ENCODE measurements around the gene FOXN1.

FOXN1 gene

DNA sequence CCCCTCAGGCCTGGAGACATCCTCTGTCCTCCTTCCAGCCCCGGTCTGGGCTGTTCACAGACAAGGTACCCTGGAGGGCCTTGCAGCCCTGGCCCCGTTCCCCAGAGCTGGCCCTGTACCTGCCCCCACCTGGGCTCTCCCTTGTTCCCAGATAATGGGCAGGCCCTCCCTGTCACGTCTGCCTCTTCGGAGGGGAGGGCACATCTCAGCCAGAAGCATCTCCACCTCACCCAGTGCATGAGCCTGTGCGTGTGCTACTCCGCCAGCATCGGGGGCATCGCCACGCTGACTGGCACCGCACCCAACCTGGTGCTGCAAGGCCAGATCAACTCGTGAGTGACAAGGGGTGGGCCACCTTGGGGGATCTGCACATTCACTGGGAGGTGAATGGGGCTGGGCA, 14.9 kb upstream of the FOXN1 start:
- TF ChIP-seq, protein P1, sequence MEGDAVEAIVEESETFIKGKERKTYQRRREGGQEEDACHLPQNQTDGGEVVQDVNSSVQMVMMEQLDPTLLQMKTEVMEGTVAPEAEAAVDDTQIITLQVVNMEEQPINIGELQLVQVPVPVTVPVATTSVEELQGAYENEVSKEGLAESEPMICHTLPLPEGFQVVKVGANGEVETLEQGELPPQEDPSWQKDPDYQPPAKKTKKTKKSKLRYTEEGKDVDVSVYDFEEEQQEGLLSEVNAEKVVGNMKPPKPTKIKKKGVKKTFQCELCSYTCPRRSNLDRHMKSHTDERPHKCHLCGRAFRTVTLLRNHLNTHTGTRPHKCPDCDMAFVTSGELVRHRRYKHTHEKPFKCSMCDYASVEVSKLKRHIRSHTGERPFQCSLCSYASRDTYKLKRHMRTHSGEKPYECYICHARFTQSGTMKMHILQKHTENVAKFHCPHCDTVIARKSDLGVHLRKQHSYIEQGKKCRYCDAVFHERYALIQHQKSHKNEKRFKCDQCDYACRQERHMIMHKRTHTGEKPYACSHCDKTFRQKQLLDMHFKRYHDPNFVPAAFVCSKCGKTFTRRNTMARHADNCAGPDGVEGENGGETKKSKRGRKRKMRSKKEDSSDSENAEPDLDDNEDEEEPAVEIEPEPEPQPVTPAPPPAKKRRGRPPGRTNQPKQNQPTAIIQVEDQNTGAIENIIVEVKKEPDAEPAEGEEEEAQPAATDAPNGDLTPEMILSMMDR (IDR thresholded peaks at IDR 0.05; ENCODE audit: low read depth, low read length), result no peak
- TF ChIP-seq POLR2A (IDR thresholded peaks at IDR 0.05; ENCODE audit: extremely low read depth, insufficient read length), result no peak
- TF ChIP-seq MYC (IDR thresholded peaks at IDR 0.05; ENCODE audit: low read depth, low read length), result no peak
- TF ChIP-seq, protein P2, sequence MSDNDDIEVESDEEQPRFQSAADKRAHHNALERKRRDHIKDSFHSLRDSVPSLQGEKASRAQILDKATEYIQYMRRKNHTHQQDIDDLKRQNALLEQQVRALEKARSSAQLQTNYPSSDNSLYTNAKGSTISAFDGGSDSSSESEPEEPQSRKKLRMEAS (IDR thresholded peaks at IDR 0.05; ENCODE audit: low read depth, low read length), result no peak

DNA sequence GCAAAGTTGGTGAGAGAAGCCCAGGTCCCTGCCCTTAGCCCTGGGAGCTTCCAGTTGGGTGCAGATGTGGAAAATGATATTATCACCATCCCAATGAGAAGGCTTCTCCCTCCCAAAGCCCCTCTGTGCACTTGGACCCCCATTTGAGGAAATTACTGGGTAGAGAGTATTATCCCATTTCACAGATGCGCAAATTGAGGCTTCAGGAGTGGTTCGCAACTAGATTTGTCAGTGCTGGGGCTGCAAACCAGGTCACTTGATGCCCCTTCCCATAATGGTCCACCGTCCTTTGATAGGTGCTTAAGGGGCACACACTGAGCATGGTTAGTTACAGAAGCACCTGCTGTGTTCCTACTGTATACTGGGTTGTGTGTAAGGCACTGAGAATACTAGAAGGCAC, 14.3 kb upstream of the FOXN1 start:
- no peak for DNase-seq (ENCODE audit: low read depth)
- TF ChIP-seq POLR2A (IDR thresholded peaks at IDR 0.05; ENCODE audit: extremely low read depth, insufficient read length) (no peak), MYC (IDR thresholded peaks at IDR 0.05; ENCODE audit: low read depth, low read length) (no peak)
- TF ChIP-seq, protein P1 (IDR thresholded peaks at IDR 0.05; ENCODE audit: low read depth, low read length), result no peak
- TF ChIP-seq, protein P2 (IDR thresholded peaks at IDR 0.05; ENCODE audit: low read depth, low read length), result no peak
- H3K4me3 ChIP-seq (ENCODE audit: low read depth, low read length), result no peak overlapping the region

More for the DNA sequence above, 14.9 kb upstream of the FOXN1 start:
- no peak overlapping the region for H3K4me3 ChIP-seq (ENCODE audit: low read depth, low read length)
- DNase-seq (ENCODE audit: low read depth), result no peak

DNA sequence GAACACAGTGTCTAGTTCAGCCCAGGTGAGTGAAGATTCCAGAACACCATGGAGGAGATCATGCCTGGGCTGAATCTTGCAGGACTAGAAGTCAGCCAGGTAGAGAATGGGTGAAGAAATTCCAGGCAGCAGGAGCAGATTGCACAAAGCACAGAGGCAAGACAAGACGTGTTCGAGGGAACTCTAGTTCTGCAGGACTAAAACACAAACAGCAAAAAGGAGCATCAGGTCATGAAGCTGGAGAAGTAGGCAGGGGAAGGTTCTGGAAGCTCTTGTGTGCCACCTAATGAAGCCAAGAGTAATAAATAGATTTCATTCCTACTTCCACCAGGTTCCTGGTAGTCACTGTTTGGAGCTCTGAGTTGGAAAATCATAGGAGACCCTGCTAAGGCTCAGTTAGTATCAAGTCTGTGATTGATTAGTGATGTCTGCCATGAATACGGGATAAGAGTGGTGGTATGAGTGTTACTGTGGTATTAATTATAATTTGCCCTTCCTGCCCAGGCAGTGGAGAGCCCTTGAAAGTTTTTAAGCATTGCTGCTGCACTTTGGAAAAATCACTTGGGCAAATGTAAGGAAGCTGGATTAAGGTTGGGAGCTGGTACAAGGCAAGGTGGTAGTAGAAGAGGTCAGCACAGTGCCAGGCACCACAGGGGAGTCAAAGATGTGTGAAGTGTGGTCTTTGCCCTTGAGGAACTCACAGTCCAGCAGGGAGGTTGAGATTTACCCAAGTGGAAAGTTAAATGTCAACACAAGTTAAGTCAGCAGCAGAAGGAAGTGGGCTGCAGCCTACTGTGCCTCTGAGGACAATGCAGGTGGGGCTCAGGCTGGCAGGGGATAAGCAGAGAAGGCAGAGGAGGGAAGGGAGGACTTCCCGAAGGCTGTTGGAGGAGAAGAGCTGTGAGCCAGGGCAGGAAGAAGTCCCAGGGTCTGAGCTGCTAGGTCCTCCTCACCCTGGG, 13.5 kb upstream of the FOXN1 start:
- TF ChIP-seq MYC (IDR thresholded peaks at IDR 0.05; ENCODE audit: low read depth, low read length) (no peak), POLR2A (IDR thresholded peaks at IDR 0.05; ENCODE audit: extremely low read depth, insufficient read length) (no peak)
- TF ChIP-seq, protein P2 (IDR thresholded peaks at IDR 0.05; ENCODE audit: low read depth, low read length), result no peak
- TF ChIP-seq, protein P1 (IDR thresholded peaks at IDR 0.05; ENCODE audit: low read depth, low read length), result no peak
- DNase-seq (ENCODE audit: low read depth), result no peak
- no peak overlapping the region for H3K4me3 ChIP-seq (ENCODE audit: low read depth, low read length)

DNA sequence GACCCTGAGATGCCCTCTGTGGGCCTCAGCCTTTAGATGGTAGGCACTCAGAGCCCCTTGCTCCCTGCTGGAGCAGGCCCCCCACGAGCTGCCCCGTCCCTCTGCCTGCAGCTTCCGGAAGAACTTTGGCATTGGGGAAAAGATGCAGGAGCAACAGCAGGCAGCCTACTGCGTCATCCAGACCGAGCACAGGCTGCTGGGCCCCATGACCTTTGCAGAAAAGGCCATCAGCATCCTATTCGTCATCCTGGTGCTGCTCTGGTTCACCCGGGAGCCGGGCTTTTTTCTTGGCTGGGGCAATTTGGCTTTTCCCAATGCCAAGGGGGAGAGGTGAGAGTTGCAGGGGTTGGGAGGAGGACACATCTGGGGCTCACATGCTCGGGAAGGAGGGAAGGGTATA, 12.7 kb upstream of the FOXN1 start:
- no peak for DNase-seq (ENCODE audit: low read depth)
- TF ChIP-seq, protein P1 (IDR thresholded peaks at IDR 0.05; ENCODE audit: low read depth, low read length), result no peak
- no peak for TF ChIP-seq POLR2A (IDR thresholded peaks at IDR 0.05; ENCODE audit: extremely low read depth, insufficient read length)
- TF ChIP-seq, protein P2 (IDR thresholded peaks at IDR 0.05; ENCODE audit: low read depth, low read length), result no peak
- TF ChIP-seq MYC (IDR thresholded peaks at IDR 0.05; ENCODE audit: low read depth, low read length), result no peak

DNA sequence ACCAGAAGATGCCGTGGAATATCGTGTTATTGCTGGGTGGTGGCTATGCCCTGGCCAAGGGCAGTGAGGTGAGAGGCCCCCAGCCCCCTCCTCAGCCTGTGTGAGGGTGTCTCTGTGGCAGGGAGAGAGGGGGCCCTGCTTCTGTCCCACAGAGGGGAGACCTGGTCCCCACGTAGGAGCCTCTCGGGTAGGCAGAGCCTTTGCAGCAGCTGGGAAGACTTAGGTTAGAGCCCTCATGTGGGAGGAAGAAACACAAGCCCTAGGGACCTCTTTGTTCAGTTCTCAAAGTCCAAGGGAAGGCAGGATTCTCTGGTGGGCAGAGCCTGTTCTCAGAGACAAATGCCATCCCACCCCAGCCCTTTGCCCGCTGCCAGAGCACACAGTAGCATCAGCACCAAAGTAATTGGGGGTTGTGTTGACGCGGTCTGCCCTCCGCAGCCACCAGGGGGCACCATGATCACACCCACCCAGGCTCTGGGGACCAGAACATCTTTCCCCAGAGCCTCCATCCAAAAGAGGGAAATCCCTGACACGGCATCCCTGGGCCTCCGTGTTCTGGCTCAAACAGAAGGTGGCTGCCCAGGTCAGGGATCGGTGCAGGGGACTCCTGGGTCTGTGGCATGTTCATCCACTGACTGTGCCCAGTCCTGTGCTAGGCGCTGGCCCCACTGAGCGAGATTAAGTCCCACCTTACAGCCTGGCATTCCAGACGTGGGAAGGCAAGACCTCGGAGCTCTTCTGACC, 11.5 kb upstream of the FOXN1 start:
- peak; percentile 74 for DNase-seq (ENCODE audit: low read depth)
- TF ChIP-seq MYC (IDR thresholded peaks at IDR 0.05; ENCODE audit: low read depth, low read length) (no peak), POLR2A (IDR thresholded peaks at IDR 0.05; ENCODE audit: extremely low read depth, insufficient read length) (no peak)
- TF ChIP-seq, protein P2 (IDR thresholded peaks at IDR 0.05; ENCODE audit: low read depth, low read length), result no peak
- TF ChIP-seq, protein P1 (IDR thresholded peaks at IDR 0.05; ENCODE audit: low read depth, low read length), result peak; percentile 93
- no peak overlapping the region for H3K4me3 ChIP-seq (ENCODE audit: low read depth, low read length)

More for the DNA sequence above, 12.7 kb upstream of the FOXN1 start:
- H3K4me3 ChIP-seq (ENCODE audit: low read depth, low read length), result no peak overlapping the region

Measured in NB4 (cell line).